DOHH2 (cell line): ENCODE measurements around the gene TPRN.

Source experiments
- EZH2phosphoT487 ChIP-seq: fragments of 200-600 bp; sonication (generic); IDR thresholded peaks from 2 replicates; pipeline ENCODE4 v1.6.1; 2017; ENCODE audit warnings: borderline replicate concordance, mild to moderate bottlenecking, antibody characterized with exemption, low read length, moderate library complexity, mixed read lengths
- TF ChIP-seq, protein P1 (sequence below): fragments of 200-600 bp; sonication (generic); IDR thresholded peaks from one replicate; pipeline ENCODE4 v1.5.1; 2014; ENCODE audit warnings: antibody characterized with exemption, mild to moderate bottlenecking, low read depth, low read length; ENCODE audit not compliant: poor library complexity, severe bottlenecking

DNA sequence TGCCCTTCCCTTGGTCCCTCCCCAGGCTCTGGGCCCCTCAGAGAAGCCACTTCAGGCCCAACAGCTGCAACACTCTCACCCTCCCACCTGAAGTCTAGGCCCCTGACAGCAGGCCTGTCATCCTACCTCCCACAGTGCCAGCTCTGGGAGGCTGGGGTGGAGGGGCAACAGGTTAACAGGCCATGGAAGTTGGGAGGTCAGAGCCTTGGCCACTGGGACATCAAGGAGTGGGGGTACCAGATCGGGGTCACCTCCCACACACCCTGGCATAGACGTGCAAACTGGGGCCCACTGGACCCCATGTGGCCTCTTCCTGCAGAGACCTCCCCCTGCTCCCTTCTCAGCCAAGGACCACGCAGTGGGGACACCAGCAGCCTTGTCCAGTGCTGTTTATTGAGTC is 9.3 kb downstream of the TPRN start:
- TF ChIP-seq, protein P1, sequence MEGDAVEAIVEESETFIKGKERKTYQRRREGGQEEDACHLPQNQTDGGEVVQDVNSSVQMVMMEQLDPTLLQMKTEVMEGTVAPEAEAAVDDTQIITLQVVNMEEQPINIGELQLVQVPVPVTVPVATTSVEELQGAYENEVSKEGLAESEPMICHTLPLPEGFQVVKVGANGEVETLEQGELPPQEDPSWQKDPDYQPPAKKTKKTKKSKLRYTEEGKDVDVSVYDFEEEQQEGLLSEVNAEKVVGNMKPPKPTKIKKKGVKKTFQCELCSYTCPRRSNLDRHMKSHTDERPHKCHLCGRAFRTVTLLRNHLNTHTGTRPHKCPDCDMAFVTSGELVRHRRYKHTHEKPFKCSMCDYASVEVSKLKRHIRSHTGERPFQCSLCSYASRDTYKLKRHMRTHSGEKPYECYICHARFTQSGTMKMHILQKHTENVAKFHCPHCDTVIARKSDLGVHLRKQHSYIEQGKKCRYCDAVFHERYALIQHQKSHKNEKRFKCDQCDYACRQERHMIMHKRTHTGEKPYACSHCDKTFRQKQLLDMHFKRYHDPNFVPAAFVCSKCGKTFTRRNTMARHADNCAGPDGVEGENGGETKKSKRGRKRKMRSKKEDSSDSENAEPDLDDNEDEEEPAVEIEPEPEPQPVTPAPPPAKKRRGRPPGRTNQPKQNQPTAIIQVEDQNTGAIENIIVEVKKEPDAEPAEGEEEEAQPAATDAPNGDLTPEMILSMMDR: no peak
- TF ChIP-seq EZH2phosphoT487: no peak
